Spinal cord (tissue), 10 donors: Measurements from ENCODE around the gene TNC. TPM values are rescaled to one million over a fixed set of nuclear protein-coding genes. Genes with fewer than 3 reads are reported as not detected.

Source experiments
- DNase-seq, 6 donors: peaks; one replicate each; pipeline versions ENCODE4 v3.0.0 to v3.0.0-alpha.2; 2013 to 2015; ENCODE audit warnings: low spot score in 6 of 6, low read depth in 4 of 6
- H3K27ac ChIP-seq: one replicate; pipeline ENCODE4 v1.5.1; 2013; ENCODE audit warnings: low read depth, low read length, control low read depth
- H3K27me3 ChIP-seq: one replicate; pipeline ENCODE4 v1.6.1; 2013; ENCODE audit warnings: low read length; ENCODE audit not compliant: control insufficient read depth, insufficient read depth
- H3K36me3 ChIP-seq: one replicate; pipeline ENCODE4 v1.6.1; 2013; ENCODE audit warnings: low read length; ENCODE audit not compliant: control insufficient read depth, insufficient read depth
- H3K4me1 ChIP-seq: one replicate; pipeline ENCODE4 v1.6.1; 2013; ENCODE audit warnings: low read length; ENCODE audit not compliant: control insufficient read depth, insufficient read depth
- H3K4me3 ChIP-seq: one replicate; pipeline ENCODE4 v1.5.1; 2013; ENCODE audit warnings: low read depth, low read length, control low read depth
- H3K9me3 ChIP-seq: one replicate; pipeline ENCODE4 v1.6.1; 2013; ENCODE audit warnings: low read length; ENCODE audit not compliant: control insufficient read depth, insufficient read depth
- WGBS: methylation state at CpG from one replicate; pipeline ENCODE4 v1.1.5; 2013; ENCODE audit warnings: missing lambda C conversion rate; ENCODE audit not compliant: insufficient coverage; 5-methylcytosine and 5-hydroxymethylcytosine counted together
- polyA plus RNA-seq, 2 donors: library from polyadenylated mRNA; unstranded; fragments of 120-200 nt; gene quantifications; one replicate each; pipeline ENCODE4 v1.2.1, GENCODE V29; 2013; ENCODE audit not compliant: insufficient read length in 2 of 2
- total RNA-seq, 2 donors: library from RNA; depleted of rRNA in 1 of 2; stranded (reverse); fragments of 120-200 nt in 1 of 2; fragments of >200 nt in 1 of 2; gene quantifications; one replicate each; pipeline versions ENCODE4 v1.2.3 to v1.2.4, GENCODE V29; 2013 to 2014
- donor health status: healthy.

TNC gene
- total and polyA plus RNA-seq, 4 donors = 83.8 to 213 (median 122) TPM

GRCh38 chr9:115068031-115068430 is 49.9 kb downstream of the TNC start:
- H3K27ac ChIP-seq = peak overlapping the region; percentile 71
- H3K36me3 ChIP-seq = peaks cover 15% of the 10 kb centered on the region
- no peaks in the 10 kb centered on the region for H3K4me1 ChIP-seq
- no peaks in the 10 kb centered on the region for H3K9me3 ChIP-seq
- no peaks in the 10 kb centered on the region for H3K27me3 ChIP-seq
- no peak overlapping the region for H3K4me3 ChIP-seq
- no peak for DNase-seq

GRCh38 chr9:115063058-115063845 is 54.7 kb downstream of the TNC start:
- Histone ChIP-seq H3K27me3 (no peaks in the 10 kb centered on the region), H3K4me3 (no peak overlapping the region), H3K27ac (no peak overlapping the region), H3K9me3 (no peaks in the 10 kb centered on the region), H3K4me1 (no peaks in the 10 kb centered on the region), H3K36me3 (peaks cover 14% of the 10 kb centered on the region)
- DNase-seq = peak in 1 of 6 donors; percentile 18
- 73% methylated on average over 5 of the region's 5 CpGs for WGBS

- Histone ChIP-seq H3K36me3 (peaks cover 9% of the 10 kb centered on the region), H3K4me1 (no peaks in the 10 kb centered on the region), H3K9me3 (no peaks in the 10 kb centered on the region), H3K27ac (peak overlapping the region; percentile 6), H3K27me3 (no peaks in the 10 kb centered on the region), H3K4me3 (no peak overlapping the region)
- 48% methylated on average over 4 of the region's 6 CpGs for WGBS
- DNase-seq = no peak
These were observed 59.2 kb downstream of the TNC start for GRCh38 chr9:115058684-115059315.

- H3K4me3 ChIP-seq = no peak overlapping the region
- peak overlapping the region; percentile 6 for H3K27ac ChIP-seq
- DNase-seq = no peak
- no peaks in the 10 kb centered on the region for H3K27me3 ChIP-seq
- peaks cover 9% of the 10 kb centered on the region for H3K36me3 ChIP-seq
- H3K4me1 ChIP-seq = no peaks in the 10 kb centered on the region
- no peaks in the 10 kb centered on the region for H3K9me3 ChIP-seq
- 92% methylated on average over 2 of the region's 2 CpGs for WGBS
These were observed 59.8 kb downstream of the TNC start for GRCh38 chr9:115058175-115058574.

- no peak overlapping the region for H3K27ac ChIP-seq
- no peaks in the 10 kb centered on the region for H3K27me3 ChIP-seq
- no peak overlapping the region for H3K4me3 ChIP-seq
- peaks cover 3% of the 10 kb centered on the region for H3K36me3 ChIP-seq
- no peaks in the 10 kb centered on the region for H3K9me3 ChIP-seq
- no peaks in the 10 kb centered on the region for H3K4me1 ChIP-seq
- DNase-seq = no peak
These were observed 60.4 kb downstream of the TNC start for GRCh38 chr9:115057559-115057958.

- Histone ChIP-seq H3K4me1 (no peaks in the 10 kb centered on the region), H3K4me3 (no peak overlapping the region), H3K36me3 (no peaks in the 10 kb centered on the region), H3K27me3 (no peaks in the 10 kb centered on the region), H3K9me3 (no peaks in the 10 kb centered on the region), H3K27ac (no peak overlapping the region)
- DNase-seq = no peak
- no CpG with 5 or more reads among the region's 5 CpGs for WGBS
These were observed 67.9 kb downstream of the TNC start for GRCh38 chr9:115050002-115050490.

- WGBS = no CpG with 5 or more reads among the region's 1 CpG
- Histone ChIP-seq H3K4me3 (no peak overlapping the region), H3K36me3 (no peaks in the 10 kb centered on the region), H3K4me1 (no peaks in the 10 kb centered on the region), H3K27ac (no peak overlapping the region), H3K27me3 (no peaks in the 10 kb centered on the region), H3K9me3 (no peaks in the 10 kb centered on the region)
- no peak for DNase-seq
These were observed 71.1 kb downstream of the TNC start for GRCh38 chr9:115046824-115047223.

GRCh38 chr9:115046199-115046598 is 71.8 kb downstream of the TNC start:
- H3K27me3 ChIP-seq = no peaks in the 10 kb centered on the region
- no peak for DNase-seq
- no peaks in the 10 kb centered on the region for H3K9me3 ChIP-seq
- WGBS = 97% methylated on average over 5 of the region's 6 CpGs
- H3K36me3 ChIP-seq = no peaks in the 10 kb centered on the region
- no peaks in the 10 kb centered on the region for H3K4me1 ChIP-seq
- H3K27ac ChIP-seq = no peak overlapping the region
- H3K4me3 ChIP-seq = no peak overlapping the region

- Histone ChIP-seq H3K4me1 (peaks cover 8% of the 10 kb centered on the region), H3K27ac (no peak overlapping the region), H3K4me3 (no peak overlapping the region), H3K27me3 (no peaks in the 10 kb centered on the region), H3K36me3 (peaks cover 2% of the 10 kb centered on the region), H3K9me3 (no peaks in the 10 kb centered on the region)
- no peak for DNase-seq
- WGBS = 100% methylated on average over 1 of the region's 3 CpGs
These were observed 74.3 kb downstream of the TNC start for GRCh38 chr9:115043632-115044031.
